Activated CD4-positive, alpha-beta memory T cell treated with anti-CD3 and anti-CD28 coated beads for 36 hours (primary cell): ENCODE measurements around the gene LIFR. TPM values are rescaled to one million over a fixed set of nuclear protein-coding genes. Genes with fewer than 3 reads are reported as not detected.
"Not testable (repeated sequence)": the region's sequence is repeated elsewhere in the genome, so short reads cannot be mapped to it uniquely, and the experiment has no call there.

Experiments
- CTCF ChIA-PET: fragments of 350-600 bp; sonication (Branson Sonifier 250); formaldehyde crosslinking; loops from one replicate; lab custom pipeline; 2021; ENCODE audit warnings: antibody characterized with exemption, inconsistent platforms; lab: Charles Lee
- POLR2A ChIA-PET: fragments of 350-600 bp; sonication (Branson Sonifier 250); formaldehyde crosslinking; loops from one replicate; lab custom pipeline; 2021; ENCODE audit warnings: antibody characterized with exemption; lab: Charles Lee
- DNase-seq: peaks from one replicate; pipeline ENCODE4 v3.0.0-alpha.2; 2020
- H3K27ac Mint-ChIP-seq: one replicate; pipeline ENCODE4 v1.8.0; 2021; ENCODE audit warnings: mixed read lengths
- H3K27me3 Mint-ChIP-seq: one replicate; pipeline ENCODE4 v1.8.0; 2021; ENCODE audit warnings: mixed read lengths
- H3K36me3 Mint-ChIP-seq: one replicate; pipeline ENCODE4 v1.8.0; 2021; ENCODE audit warnings: mixed read lengths
- H3K4me1 Mint-ChIP-seq: one replicate; pipeline ENCODE4 v1.8.0; 2021; ENCODE audit warnings: low read depth, mixed read lengths
- H3K4me3 Mint-ChIP-seq: one replicate; pipeline ENCODE4 v1.8.0; 2021; ENCODE audit warnings: mild to moderate bottlenecking, mixed read lengths
- H3K9me3 Mint-ChIP-seq: one replicate; pipeline ENCODE4 v1.8.0; 2021; ENCODE audit warnings: mixed read lengths
- intact Hi-C: fragments of 100-400 bp; cut with micrococcal nuclease; formaldehyde crosslinking; loops from one replicate; pipeline ENCODE4 v1.15.1; 2023
- total RNA-seq, 2 experiments: library from RNA; stranded (reverse); gene quantifications; one replicate each; pipeline ENCODE4 v1.2.3, GENCODE V29; 2021

LIFR gene
- total RNA-seq, 2 experiments from 2014 or later, result 0.05 to 0.14 TPM

DNA sequence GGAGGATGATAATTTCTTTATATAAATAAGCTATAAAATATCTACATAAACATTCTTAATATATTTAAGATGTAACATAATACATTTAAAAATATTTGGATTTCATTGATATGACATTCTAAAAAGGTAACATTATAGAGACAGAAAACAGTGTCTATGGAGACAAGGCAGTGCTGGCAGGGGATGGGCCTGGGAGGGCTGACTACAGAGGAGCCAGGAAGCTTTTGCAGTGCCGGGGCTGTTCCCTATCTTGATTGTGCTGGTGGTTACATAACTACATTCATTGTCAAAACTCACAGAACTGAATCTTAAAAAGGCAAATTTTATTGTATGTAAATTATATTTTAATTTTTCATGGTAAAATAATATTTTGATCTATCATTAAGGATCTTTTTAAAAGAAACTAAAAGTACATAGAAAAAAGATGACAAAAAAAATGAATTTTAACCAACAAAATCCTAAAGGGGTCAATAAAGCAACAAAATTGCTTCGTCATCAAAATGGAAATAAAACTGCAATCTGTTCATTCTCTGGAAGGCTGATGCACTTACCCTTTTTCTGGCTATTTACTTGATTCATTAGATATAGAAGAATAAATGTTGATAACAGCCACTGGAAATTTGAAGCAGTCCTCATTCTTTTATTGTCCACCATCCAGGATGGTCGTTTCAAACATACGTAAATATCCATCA, 26.3 kb downstream of the LIFR start:
- H3K4me1 Mint-ChIP-seq, result no peaks in the 10 kb centered on the region

DNA sequence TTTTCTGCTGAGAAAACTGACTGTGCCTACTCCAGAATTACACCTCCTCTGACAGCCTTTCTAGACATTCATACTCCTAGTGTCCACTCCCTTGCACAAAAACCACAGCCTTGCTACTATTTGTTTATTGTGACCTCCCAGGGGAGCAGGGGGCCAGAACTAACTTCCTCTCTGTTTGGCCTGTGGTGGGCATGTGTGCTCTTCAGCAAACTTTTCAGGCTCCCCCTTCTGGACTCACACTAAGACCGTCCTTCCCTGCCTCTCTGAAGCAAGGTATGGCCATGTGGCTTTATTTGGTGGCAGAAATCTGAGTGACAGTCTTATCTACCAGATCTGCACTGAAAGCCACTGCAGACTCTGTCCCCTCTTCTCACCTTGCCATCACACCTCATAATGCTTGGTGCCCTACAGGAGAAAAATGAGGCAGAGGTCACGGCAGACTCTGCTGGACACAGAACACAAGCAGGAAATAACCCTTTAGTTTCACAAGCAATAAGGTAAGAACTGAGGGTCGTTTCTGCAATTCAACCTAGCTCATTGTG, 28.2 kb downstream of the LIFR start:
- H3K4me3 Mint-ChIP-seq, result no peak overlapping the region
- no peak for DNase-seq
- H3K36me3 Mint-ChIP-seq, result no peaks in the 10 kb centered on the region

More for the DNA sequence above, 26.3 kb downstream of the LIFR start:
- CTCF ChIA-PET, result no interaction called here
- POLR2A ChIA-PET, result no interaction called here
- no peaks in the 10 kb centered on the region for H3K9me3 Mint-ChIP-seq
- H3K27me3 Mint-ChIP-seq, result peaks cover 9% of the 10 kb centered on the region
- no peaks in the 10 kb centered on the region for H3K36me3 Mint-ChIP-seq
- H3K4me3 Mint-ChIP-seq, result no peak overlapping the region
- DNase-seq, result no peak
- intact Hi-C loops, result no loop called here
- H3K27ac Mint-ChIP-seq, result no peak overlapping the region

DNA sequence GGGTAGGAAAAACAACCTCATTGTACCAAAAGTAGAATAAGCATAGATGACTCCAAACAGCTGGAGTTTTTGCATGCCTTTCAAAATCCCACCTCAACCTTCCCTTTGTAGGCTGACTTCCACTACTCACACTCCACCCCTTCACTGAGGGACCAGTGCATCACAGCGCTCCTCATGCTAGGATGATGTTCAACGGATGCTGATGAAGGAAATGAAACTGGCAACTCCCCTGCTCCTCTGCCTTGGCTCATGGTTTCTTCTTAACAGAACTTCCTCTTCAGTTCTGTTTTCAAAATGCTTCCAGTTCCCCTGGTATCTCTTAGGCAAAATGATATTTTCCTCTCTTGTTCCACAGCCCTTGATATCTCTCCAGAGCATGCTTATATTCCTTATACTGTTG, 29.0 kb downstream of the LIFR start:
- Mint-ChIP-seq H3K27me3 (peaks cover 17% of the 10 kb centered on the region), H3K27ac (no peak overlapping the region), H3K36me3 (no peaks in the 10 kb centered on the region), H3K9me3 (no peaks in the 10 kb centered on the region), H3K4me3 (no peak overlapping the region), H3K4me1 (no peaks in the 10 kb centered on the region)
- ChIA-PET CTCF (no interaction called here), POLR2A (no interaction called here)
- intact Hi-C loops, result no loop called here
- no peak for DNase-seq

More for the DNA sequence above, 28.2 kb downstream of the LIFR start:
- ChIA-PET CTCF (no interaction called here), POLR2A (no interaction called here)
- Mint-ChIP-seq H3K9me3 (no peaks in the 10 kb centered on the region), H3K4me1 (no peaks in the 10 kb centered on the region), H3K27ac (no peak overlapping the region), H3K27me3 (peaks cover 17% of the 10 kb centered on the region)
- intact Hi-C loops, result no loop called here

DNA sequence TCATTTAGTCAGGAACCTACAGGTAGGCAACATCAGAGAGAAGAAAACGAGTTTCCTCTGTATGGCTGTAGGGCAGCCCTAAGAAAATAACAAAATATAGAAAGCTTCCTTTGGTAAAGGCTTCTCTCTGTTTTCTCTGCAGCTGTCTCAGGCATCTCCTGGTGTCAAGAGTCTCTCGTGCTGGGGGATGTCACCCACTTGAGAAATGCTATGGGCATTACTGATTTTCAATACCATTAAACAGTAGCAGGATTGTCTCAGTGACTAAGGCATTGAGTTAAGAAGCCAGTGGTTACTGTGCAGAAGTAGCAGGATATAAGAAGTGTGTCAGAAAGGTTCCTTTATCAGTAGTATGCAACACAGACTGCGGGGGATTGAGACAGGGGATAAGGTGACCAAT, 32.4 kb downstream of the LIFR start:
- no peak for DNase-seq
- ChIA-PET CTCF (no interaction called here), POLR2A (no interaction called here)
- H3K4me3 Mint-ChIP-seq, result no peak overlapping the region
- H3K27me3 Mint-ChIP-seq, result peaks cover 19% of the 10 kb centered on the region
- H3K27ac Mint-ChIP-seq, result no peak overlapping the region
- intact Hi-C loops, result no loop called here
- no peaks in the 10 kb centered on the region for H3K36me3 Mint-ChIP-seq
- H3K4me1 Mint-ChIP-seq, result no peaks in the 10 kb centered on the region
- H3K9me3 Mint-ChIP-seq, result no peaks in the 10 kb centered on the region

DNA sequence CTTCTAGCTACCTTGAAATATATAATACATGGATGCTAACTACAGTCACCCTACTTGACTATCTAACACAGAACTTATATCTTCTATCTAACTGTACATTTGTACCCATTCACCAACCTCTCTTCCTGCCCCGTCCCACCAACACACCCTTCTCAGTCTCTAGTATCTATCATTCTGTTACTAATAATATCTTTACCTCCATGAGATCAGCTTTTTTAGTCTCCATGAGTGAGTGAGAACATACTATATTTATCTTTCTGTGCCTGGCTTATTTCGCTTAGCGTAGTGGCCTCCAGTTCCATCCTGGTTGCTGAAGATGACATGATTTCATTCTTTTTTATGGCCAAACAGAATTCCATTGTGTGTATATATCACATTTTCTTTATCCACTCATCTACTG, 37.0 kb downstream of the LIFR start:
- no peaks in the 10 kb centered on the region for H3K36me3 Mint-ChIP-seq
- no peak overlapping the region for H3K4me3 Mint-ChIP-seq
- ChIA-PET POLR2A (no interaction called here), CTCF (interaction anchor here (1.4 kb wide), 1 partner anchor 78 kb away, joined by 6 read pairs; no protein-coding TSS in a partner anchor)
- H3K27me3 Mint-ChIP-seq, result peaks cover 7% of the 10 kb centered on the region
- no peak for DNase-seq
- intact Hi-C loops, result no loop called here
- H3K4me1 Mint-ChIP-seq, result no peaks in the 10 kb centered on the region
- H3K27ac Mint-ChIP-seq, result no peak overlapping the region
- H3K9me3 Mint-ChIP-seq, result peaks cover 5% of the 10 kb centered on the region

DNA sequence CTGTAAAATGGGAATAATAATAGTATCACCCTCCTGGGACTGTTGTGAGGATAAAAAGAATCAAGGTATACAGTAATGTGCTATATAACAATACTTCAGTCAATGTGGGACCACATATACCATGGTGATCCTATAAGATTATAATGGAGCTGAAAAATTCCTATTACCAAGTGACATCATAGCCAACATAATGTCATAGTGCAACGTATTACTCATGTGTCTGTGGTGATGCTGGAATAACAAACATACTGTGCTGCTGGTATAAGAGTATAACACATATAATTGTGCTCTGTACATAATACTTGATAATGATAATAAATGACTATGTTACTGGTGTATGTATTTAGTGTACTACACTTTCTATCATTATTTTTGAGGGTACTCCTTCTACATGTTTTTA, 38.1 kb downstream of the LIFR start:
- CTCF ChIA-PET, result interaction anchor here (1.4 kb wide), 1 partner anchor 77 kb away, joined by 6 read pairs; no protein-coding TSS in a partner anchor
- Mint-ChIP-seq H3K4me1 (no peaks in the 10 kb centered on the region), H3K9me3 (peaks cover 5% of the 10 kb centered on the region), H3K4me3 (no peak overlapping the region), H3K27ac (no peak overlapping the region), H3K27me3 (peaks cover 7% of the 10 kb centered on the region), H3K36me3 (no peaks in the 10 kb centered on the region)
- intact Hi-C loops, result no loop called here
- POLR2A ChIA-PET, result no interaction called here
- DNase-seq, result no peak

DNA sequence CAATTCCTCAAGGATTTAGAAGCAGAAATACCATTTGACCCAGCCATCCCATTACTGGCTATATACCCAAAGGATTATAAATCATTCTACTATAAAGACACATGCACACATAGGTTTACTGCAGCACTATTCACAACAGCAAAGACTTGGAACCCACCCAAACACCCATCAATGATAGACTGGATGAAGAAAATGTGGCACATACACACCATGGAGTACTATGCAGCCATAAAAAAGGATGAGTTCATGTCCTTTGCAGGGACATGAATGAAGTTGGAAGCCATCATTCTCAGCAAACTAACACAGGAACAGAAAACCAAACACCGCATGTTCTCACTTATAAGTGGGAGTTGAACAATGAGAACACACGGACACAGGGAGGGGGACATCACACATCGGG, 39.8 kb downstream of the LIFR start:
- H3K4me1 Mint-ChIP-seq, H3K36me3 Mint-ChIP-seq, H3K27me3 Mint-ChIP-seq, H3K4me3 Mint-ChIP-seq, intact Hi-C loops, H3K27ac Mint-ChIP-seq, H3K9me3 Mint-ChIP-seq, CTCF ChIA-PET, DNase-seq, POLR2A ChIA-PET: not testable (repeated sequence)

DNA sequence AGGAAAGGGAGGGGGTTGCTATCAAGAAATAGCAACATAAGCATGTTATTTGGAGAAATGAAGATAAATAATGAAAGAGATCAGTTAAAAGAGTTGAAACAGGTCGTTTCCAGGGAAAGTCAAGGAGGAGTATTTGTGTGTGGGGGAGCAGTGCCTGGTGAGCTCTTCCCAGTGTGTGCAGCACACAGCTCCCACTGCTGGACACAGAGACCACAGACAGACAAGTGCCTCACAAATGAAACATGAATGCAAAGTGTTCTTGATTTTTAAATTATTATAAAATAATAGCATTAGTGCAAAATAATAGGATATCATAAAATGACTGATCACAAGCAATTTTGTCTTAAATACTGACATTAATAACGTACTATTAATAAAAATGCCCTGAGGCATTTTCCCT, 40.8 kb downstream of the LIFR start:
- H3K4me3 Mint-ChIP-seq, result no peak overlapping the region
- POLR2A ChIA-PET, result no interaction called here

DNA sequence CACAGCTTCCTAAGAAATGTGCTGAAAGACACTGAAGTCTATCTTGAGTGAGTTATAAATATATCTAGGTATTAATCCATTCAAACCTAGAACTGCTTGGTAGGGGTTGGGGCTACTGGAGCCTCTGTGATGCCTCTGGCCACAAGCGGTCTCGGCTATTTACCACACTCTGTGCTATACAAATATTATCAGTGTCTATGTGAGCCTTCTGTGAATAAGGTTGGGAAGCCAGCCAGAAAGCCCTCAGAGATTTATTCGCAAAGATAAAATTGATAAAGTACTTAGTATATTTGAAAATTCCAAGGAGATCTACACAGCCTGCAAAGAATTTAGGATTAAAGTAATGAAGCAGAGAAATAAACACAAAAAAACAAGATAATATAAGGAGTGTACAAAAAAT, 41.4 kb downstream of the LIFR start:
- Mint-ChIP-seq H3K36me3 (no peaks in the 10 kb centered on the region), H3K9me3 (peaks cover 5% of the 10 kb centered on the region), H3K27me3 (peaks cover 10% of the 10 kb centered on the region), H3K4me3 (no peak overlapping the region), H3K27ac (no peak overlapping the region), H3K4me1 (no peaks in the 10 kb centered on the region)
- ChIA-PET POLR2A (no interaction called here), CTCF (interaction anchor here (1.1 kb wide), 1 partner anchor 250 kb away, joined by 3 read pairs; no protein-coding TSS in a partner anchor)
- DNase-seq, result no peak
- intact Hi-C loops, result no loop called here

More for the DNA sequence above, 40.8 kb downstream of the LIFR start:
- intact Hi-C loops, result no loop called here
- Mint-ChIP-seq H3K27ac (no peak overlapping the region), H3K27me3 (peaks cover 9% of the 10 kb centered on the region), H3K36me3 (no peaks in the 10 kb centered on the region), H3K4me1 (no peaks in the 10 kb centered on the region), H3K9me3 (peaks cover 5% of the 10 kb centered on the region)
- no peak for DNase-seq
- CTCF ChIA-PET, result no interaction called here

DNA sequence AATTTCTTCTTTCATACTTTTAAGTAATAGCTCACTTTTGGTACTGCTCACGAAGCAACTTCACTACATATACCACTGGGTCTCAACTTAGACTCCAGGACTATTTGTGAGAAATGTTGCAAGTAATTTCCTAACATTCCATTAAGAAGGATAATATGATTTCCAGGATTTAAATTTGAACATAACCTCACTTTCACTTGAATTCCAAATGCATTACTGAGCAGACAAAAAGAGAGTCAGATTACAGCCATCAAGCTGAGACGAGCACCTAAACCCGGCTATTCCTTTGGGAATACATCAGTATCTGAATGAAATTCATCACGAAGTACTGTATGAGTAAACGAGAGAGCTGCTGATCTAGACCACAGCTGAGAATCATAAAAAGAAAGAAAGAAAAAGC, 47.3 kb downstream of the LIFR start:
- DNase-seq, result no peak
- H3K4me1 Mint-ChIP-seq, result no peaks in the 10 kb centered on the region
- POLR2A ChIA-PET, result no interaction called here

DNA sequence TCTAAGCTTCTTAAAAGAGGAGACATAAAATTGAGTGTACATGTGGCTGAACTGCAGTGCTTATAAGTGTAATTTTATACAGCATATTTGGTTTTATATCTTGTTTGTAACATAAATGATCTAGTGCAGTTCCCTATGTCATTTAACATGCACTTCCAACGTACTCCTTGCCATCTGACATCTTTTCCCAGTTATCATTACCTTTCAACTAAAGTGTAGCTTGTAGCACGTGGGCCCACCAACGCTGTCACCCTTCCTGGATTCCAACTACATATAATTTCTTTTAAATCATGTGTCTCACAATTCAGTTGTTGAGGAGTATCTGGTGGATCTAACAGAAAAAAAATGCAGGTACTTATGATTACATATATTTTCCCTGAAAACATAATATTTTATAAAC, 50.1 kb downstream of the LIFR start:
- H3K9me3 Mint-ChIP-seq, result no peaks in the 10 kb centered on the region
- ChIA-PET CTCF (interaction anchor here (0.6 to 2.1 kb wide), 2 partner anchors 33 to 65 kb away, joined by 4 to 8 read pairs; no protein-coding TSS in a partner anchor), POLR2A (no interaction called here)
- no peaks in the 10 kb centered on the region for H3K4me1 Mint-ChIP-seq
- DNase-seq, result no peak
- no peak overlapping the region for H3K4me3 Mint-ChIP-seq
- intact Hi-C loops, result no loop called here
- no peak overlapping the region for H3K27ac Mint-ChIP-seq
- H3K27me3 Mint-ChIP-seq, result peaks cover 3% of the 10 kb centered on the region
- no peaks in the 10 kb centered on the region for H3K36me3 Mint-ChIP-seq

More for the DNA sequence above, 47.3 kb downstream of the LIFR start:
- H3K9me3 Mint-ChIP-seq, result no peaks in the 10 kb centered on the region
- no peak overlapping the region for H3K27ac Mint-ChIP-seq
- intact Hi-C loops, result no loop called here
- no peak overlapping the region for H3K4me3 Mint-ChIP-seq
- no peaks in the 10 kb centered on the region for H3K36me3 Mint-ChIP-seq
- CTCF ChIA-PET, result interaction anchor here (1.0 kb wide), 1 partner anchor 68 kb away, joined by 4 read pairs; no protein-coding TSS in a partner anchor
- H3K27me3 Mint-ChIP-seq, result peaks cover 7% of the 10 kb centered on the region

DNA sequence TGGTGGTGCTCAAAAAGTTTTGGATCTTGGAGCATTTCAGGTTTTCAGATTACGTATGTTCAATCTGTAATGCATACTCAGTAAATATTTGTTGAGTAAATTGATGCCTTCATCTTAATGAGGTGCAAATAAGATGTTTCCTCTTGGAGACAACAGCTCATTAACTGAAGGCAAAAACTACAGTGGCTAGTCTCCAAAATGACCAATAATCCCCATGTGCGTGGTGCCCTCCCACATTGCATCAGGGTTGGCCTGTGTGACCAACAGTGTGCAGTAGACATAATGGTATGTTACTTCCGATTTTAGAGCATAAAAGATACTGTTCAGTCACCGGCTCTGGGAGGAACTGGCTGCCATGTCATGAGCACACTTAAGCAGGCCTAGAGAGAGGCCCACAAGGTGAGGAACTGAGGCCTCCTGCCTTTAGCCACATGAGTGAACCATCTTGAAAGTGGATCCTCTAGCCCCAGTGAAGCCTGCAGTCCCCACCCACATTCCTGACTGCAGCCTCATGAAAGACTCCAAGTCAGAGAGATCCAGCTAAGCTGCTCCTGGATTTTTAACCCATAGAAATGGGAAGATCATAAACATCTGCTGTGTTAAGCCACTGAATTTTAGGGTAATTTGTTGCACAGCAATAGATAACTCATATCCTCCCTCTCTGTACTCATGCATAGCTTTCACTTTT, 55.7 kb downstream of the LIFR start:
- DNase-seq, result no peak
- no peaks in the 10 kb centered on the region for H3K4me1 Mint-ChIP-seq
- no peak overlapping the region for H3K4me3 Mint-ChIP-seq
- no peak overlapping the region for H3K27ac Mint-ChIP-seq
- no peaks in the 10 kb centered on the region for H3K36me3 Mint-ChIP-seq
- H3K9me3 Mint-ChIP-seq, result no peaks in the 10 kb centered on the region
- intact Hi-C loops, result no loop called here
- H3K27me3 Mint-ChIP-seq, result no peaks in the 10 kb centered on the region
- ChIA-PET CTCF (interaction anchor here (2.3 kb wide), 1 partner anchor 59 kb away, joined by 5 read pairs; no protein-coding TSS in a partner anchor), POLR2A (no interaction called here)
